DMS153 (cell line): ENCODE data around the gene NCOA3.

Source experiments
- DNase-seq: peaks from one replicate; lab custom pipeline; 2025; lab: John Stamatoyannopoulos, UW

The NCOA3 gene

GRCh38 chr20:47667086-47667485, 165.4 kb downstream of the NCOA3 start:
- DNase-seq, result no peak

DNA sequence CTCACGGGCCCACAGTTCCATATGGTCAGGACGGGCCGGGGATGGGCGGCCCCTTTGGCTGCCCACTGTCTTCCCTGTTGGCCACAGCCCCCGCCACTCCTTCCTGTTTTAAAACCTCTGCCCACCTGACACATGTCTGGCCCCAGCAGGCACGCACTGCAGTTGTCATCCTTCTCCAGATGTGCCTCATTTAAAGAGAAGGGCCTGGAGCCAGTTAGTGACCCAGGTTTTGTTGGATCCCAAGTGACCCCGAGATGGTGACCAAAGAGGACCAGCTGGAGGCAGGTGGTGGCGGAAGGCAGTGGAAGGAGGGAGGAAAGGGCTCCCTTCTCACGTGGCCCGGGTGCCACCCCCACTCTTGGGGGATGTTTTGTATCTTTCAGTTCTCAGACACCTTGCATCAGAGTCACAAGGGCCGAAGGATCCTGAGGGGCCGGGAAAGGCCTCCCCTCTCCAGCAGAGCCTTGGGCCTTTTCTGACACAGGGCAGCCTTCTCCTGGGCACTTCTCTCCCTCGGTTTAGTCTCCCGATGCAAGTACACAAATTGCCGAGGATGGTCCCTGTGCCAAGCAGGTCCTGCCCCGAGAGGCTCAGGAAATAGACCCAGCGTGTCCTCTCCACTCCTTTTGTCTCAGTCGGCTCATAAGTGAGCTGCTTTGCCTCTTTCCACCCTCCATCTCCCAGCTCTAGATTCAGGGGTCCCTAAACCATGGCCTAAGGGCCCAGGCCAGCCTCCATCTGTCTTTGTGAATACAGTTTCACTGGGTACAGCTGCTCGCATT, 166.0 kb downstream of the NCOA3 start:
- no peak for DNase-seq

DNA sequence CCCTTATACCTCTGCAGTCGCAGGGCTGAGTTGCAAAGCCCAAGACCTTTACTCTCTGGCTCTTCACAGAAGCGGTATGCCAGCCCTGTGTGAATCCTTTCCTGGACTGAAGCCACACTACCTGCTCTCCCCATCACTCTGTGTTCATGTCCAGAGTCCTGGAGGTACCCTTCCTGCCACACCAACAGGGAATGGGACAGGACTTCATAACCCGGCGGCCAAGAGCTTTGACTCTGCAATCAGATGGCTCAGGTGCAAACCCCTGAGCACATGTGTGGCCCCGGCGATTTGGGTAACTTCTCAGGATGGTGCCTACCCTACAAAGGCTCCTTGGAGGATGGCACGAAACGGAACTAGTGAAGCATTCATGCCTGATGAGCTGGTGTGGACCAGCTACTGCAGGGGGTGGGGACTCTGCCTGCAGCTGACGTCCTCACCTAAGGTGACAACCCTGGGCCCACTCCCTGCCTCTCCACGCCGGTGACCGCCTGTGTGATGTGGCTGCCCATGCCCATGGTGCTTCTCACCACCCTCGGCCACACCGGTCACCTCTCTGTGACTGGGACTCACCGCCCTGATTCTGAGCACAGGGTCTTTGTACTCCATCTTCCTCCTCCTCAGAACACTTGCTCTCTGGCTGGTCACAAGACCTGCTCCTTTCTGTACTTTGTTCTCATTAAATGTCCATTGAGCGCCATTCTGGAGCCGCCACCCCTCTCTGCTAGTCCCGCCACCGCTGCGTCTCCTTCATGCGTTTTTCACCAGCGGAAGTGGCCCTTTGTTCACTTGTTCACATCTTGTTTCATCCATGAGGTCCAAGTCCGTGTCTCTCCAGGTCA, 166.8 kb downstream of the NCOA3 start:
- no peak for DNase-seq

DNA sequence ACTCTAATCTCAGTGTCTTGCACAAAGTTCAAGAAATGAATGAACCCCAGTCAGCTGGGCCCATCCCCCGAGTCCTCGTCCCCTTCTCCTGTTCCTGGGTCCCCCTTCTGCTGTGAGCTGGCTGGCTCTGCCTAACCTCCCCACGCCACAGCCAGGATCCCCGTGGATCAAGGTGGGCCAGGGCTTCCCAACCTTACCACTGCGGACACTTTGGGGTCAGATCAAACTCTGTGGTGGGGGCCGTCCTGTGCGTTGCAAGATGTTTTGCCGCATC, 167.4 kb downstream of the NCOA3 start:
- DNase-seq, result no peak

GRCh38 chr20:47669489-47669888, 167.8 kb downstream of the NCOA3 start:
- DNase-seq, result no peak

DNA sequence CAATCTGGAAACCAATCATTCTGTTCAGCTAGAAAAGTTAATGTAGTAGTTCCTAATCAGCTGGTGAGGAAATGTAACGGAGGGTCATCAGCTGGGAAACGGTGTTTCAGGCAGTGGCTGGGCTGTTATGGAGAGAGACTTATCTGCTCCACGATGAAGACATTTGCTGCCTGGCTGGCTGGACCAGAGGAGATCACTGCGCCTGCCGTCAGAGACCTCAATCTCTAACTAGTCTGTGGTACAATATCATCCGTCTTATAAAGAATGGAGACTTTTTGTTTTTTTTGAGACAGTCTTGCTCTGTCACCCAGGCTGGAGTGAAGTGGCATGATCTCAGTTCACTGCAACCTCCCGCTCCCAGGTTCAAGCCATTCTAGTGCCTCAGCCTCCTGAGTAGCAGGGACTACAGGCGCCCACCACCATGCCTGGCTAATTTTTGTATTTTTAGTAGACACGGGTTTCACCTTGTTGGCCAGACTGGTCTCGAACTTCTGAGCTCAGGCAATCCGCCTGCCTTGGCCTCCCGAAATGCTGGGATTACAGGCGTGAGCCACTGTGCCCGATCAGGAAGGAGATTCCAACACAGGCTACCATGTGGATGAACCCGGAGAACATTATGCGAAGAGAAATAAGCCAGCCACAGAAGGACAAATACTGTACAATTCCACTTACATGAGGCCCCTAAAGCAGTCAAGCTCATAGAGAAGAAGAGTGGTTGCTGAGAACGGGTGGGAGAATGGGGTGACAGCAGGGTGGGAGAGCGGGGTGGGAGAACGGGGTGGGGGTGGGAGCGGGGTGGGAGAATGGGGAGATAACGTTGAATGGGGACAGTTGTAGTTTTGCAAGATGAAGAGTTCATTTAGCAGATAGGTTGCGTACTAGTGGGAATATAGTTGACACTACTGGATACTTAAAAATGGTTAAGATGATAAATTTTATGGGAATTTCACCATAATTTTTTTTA, 168.5 kb downstream of the NCOA3 start:
- no peak for DNase-seq

- DNase-seq, result no peak
These were observed 169.2 kb downstream of the NCOA3 start for GRCh38 chr20:47670913-47671312.

DNA sequence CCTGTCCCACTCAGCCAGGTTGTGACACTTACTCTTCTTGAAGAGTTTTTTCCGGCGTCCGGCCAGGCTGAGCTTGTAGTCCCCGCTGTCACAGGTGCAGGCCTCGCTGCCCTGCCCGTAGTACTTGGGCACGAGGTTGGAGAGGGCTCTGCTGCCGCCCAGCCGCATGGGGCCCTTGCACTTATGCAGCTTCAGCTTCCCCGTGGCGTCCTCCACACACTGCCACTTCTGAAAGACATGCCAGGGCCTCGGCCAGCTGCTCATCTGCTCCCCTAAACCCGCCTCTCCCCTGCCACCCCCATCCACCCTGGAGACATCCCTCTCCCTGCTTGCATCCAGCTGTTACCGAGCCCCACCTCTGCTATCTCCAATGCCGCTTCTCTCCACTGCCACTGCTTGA, 170.5 kb downstream of the NCOA3 start:
- no peak for DNase-seq

DNA sequence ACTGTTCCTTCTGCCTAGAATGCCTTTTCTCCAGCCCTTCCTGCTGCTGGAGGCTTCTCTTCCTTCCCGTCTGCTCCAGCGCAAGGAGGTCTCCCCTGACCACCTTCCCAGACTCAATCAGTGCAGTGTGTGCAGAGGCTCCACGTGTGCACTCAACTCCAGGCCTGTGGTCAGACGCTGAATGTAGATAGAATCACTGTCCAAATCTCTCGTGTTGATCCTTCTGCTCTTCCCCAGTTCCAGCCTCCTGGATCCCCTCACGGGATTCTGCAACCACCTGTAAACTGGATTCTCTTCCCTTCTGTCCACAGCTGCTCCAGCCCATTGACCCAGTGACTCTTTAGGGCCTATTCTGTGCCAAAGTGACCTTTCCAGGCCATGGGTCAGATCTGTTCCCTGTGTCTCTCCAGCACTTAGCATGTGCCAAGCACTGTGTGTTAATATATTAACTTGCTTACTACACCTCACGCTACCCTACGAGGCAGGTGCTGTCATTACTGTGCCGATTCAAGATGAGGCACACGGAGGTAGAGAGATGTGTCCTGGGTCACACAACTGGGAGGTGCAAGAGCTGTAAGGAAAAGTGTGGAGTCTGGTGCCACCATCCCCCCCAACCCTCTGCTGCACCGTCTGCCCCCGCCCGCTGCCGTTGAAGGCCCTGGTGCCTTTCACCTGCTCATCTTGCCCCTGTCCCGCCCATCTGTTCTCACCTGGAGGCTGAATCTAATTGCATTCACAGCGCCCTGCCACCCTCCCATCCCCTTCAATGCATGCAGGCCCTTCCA, 171.4 kb downstream of the NCOA3 start:
- DNase-seq, result no peak

GRCh38 chr20:47673671-47673955, 171.9 kb downstream of the NCOA3 start:
- DNase-seq, result no peak

DNA sequence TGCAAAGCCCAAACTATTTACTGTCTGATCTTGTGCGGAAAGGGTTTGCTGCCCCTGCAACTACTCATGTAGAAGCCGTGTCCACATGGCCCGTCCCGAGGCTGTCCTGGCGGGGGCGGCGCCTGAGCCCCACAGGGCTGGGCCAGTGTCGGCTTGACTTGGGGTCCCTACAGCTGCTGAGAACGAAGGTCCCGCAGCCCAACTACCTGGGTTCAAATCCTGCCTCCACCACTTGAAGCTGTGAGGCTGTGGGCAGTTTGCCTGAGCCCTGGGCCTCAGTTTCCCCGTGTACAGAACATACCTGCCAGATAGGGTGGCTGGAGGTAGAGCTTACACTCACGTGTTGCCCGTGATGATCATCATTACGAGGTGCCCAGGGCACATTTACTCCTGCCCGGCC, 172.5 kb downstream of the NCOA3 start:
- no peak for DNase-seq

- DNase-seq, result no peak
These were observed 173.0 kb downstream of the NCOA3 start for GRCh38 chr20:47674686-47675085.

DNA sequence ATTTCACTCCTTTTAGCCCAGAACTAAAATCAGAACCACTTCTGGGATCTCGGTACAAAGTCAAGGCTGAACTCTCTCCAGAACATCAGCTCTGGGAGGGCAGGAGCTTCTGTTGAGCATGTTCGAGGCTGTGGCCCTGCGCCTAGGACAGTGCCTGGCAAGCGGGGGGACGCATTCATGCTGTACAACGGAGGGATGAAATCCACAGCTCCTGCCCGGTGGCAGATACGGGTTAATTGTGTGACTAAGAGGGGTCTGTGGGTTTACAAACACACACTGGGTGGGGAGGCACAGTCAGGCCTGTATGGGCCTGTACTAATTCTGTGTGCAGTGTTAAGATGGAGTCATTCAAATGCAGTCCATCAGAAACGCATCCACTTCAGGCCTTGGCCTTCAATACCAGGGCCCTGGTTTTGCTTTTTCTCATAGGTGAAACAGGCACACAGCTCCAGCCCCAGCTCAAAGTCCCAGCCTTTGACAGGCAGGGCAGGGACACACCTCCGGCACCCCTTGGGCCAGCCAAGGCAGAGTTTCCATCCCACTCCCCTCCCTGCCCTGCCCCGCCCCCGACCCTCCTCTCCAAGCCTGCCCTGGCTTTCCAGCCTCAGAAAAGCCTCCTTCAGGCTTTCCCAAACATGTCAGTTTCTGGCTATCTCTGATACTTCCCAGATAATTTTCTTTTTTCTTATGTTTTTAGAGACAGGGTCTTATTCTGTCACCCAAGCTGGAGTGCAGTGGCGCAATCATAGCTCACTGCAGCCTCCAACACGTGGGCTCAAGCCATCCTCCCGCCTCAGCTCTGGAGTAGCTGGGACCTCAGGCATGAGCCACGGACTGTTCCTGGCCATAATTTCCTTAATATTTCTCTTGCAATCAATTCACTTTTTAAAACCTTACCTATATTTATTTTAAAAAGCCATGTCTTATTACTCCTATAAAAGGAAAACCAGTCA, 173.8 kb downstream of the NCOA3 start:
- no peak for DNase-seq

- DNase-seq, result no peak
These were observed 174.6 kb downstream of the NCOA3 start for GRCh38 chr20:47676219-47676721.

DNA sequence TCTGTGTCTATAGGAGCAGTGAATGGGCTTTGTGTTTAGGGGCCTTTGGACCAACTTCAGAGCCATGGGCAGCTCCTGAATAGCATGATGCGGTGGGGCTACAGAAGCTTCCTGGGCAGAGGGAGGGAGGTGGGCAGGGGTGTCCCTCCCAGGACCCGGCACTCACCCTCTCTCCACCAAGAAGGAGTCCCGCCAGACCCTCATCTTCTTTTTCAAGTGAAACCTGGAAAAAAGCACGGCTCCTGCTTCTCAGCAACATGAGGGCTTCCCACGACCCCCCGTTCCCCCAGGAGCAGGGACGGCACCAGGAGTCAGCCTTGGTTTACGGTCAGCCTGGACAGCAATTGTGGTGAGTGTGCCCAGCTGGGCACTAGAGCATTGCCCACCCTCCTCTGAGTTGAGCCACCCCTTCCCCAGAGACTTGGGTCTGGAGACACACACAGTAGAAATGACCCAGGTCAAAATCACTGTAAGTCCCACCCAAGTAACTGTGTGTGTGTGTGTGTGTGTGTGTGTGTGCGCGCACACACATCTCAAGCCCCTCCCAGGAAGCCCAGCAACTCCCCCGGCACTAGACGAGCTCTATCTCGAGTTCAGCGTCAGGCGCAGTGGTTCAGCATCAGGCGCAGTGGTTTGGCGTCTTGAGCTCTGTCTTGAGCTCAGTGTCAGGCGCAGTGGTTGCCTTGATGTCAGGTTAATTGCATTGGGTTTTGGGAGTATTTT, 175.4 kb downstream of the NCOA3 start:
- DNase-seq, result no peak

GRCh38 chr20:47677635-47678453, 176.2 kb downstream of the NCOA3 start:
- no peak for DNase-seq

DNA sequence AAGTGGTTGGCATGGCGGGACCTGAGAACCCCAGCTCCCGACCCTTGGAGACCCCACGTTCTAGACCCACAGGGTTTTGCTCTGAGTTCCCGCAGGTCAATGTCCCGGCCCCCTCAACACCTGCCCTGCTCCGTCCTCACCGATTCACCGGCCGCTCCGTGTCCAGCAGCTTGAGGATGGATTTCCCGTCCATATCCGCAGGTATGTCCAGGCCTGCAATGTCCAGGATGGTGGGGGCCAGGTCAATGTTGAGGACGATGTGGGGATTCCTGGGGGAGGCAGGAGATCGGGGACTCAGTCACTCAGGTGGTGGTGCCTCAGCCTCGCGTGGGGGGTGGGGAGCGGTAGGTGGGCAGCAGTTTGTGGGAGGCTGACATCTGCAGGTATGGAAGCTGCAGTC, 176.8 kb downstream of the NCOA3 start:
- DNase-seq, result no peak

DNA sequence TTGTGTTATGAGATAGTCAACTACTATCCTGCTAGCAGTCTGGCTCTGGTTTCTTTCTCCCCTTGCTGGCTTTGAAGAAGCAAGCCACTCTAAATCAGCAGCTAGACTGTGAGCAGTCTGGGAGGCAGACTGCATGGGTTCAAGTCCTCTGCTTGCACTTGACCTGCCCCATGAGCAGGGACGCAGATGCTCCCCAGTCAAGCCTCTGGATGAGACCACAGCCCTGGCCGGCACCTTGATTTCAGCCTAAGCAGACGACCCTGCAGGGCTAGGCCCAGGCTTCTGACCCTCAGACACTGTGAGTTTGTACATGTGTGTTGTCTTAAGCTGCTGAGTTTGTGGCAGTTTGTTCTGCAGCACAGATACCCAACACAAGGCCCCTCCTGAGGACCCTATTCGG, 177.8 kb downstream of the NCOA3 start:
- DNase-seq, result no peak
